GM21447 (cell line): ENCODE results near the gene FIGN.

Experiments used
- ATAC-seq: cut with Tn5 transposase; IDR thresholded peaks from one replicate; pipeline ENCODE4 v1.9.1; 2021; ENCODE audit not compliant: unreplicated experiment

The FIGN gene

GRCh38 chr2:163736433-163737189 is 803 bp upstream of the FIGN start:
- ATAC-seq = no peak

- no peak for ATAC-seq
Observed at GRCh38 chr2:163734881-163735684, 725 bp downstream of the FIGN start.

GRCh38 chr2:163734401-163734800 is 1.4 kb downstream of the FIGN start:
- ATAC-seq = no peak

- no peak for ATAC-seq
Observed at GRCh38 chr2:163733956-163734355, 1.9 kb downstream of the FIGN start.

GRCh38 chr2:163733301-163733938 is 2.4 kb downstream of the FIGN start:
- ATAC-seq = no peak

GRCh38 chr2:163732727-163733126 is 3.1 kb downstream of the FIGN start:
- ATAC-seq = no peak

DNA sequence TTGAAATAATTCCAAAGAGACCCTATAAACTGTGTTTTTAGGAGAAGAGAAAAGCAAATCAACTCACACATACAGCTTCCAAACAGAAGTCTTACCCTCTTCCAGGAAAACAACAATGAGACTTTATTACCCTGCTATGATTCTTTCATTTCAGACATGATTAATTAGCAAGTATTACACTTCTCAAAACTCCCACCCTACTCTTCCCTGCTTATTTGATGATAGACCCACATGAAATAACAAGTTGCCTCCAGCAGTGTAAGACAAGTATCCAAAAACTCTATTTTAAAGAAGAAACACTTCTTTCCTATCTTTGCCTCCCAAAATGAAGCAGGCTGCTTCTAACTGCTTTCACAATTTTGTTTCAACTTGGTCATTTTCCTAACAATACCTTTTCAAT is 4.1 kb downstream of the FIGN start:
- ATAC-seq = no peak

DNA sequence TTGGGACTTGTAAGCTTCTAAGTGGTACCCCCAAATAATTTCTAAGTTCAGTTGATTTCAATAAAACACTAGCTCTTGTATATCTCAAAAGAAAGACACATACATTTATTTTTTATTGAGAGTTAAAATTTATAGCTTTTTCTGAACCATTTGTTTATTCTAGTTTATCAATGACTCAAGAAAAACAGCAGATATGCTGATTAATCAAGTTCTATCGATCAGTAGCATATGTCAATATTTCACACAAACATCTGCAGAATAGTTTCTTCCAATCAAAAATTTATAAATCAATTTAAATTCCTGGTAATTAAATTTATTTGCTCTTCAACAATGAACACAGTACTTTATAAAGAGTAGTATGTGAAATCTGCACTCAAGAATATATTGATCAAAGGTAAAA is 5.3 kb downstream of the FIGN start:
- ATAC-seq = no peak

DNA sequence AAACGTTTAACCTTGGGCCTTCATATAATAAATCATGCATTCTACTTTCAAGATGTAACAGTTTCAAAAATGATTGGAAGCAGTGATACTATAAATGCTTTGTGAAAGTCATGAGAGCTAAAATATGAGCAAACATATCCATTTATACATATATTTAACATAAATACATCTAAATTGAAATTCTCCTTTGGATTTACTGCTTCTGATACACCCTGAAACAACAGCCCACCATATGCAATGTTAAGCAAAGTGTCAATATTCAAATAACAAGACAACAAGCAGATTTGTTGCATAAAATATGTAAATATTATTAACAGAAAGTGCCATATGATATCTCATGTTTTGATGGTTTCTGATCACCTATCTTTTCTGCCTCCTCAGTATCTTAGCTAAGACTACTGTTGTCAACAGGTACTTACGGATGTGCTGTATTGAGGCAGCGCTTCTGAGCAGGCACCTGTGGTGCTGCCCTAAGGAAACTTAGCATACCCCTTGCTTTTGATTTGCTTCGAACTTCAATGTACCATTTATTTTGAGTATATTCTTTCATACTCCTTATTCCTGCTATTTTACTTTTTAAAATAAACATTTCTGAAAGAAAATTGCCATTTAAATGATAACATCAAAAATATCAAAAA is 6.1 kb downstream of the FIGN start:
- no peak for ATAC-seq

GRCh38 chr2:163723881-163724280 is 11.9 kb downstream of the FIGN start:
- no peak for ATAC-seq

DNA sequence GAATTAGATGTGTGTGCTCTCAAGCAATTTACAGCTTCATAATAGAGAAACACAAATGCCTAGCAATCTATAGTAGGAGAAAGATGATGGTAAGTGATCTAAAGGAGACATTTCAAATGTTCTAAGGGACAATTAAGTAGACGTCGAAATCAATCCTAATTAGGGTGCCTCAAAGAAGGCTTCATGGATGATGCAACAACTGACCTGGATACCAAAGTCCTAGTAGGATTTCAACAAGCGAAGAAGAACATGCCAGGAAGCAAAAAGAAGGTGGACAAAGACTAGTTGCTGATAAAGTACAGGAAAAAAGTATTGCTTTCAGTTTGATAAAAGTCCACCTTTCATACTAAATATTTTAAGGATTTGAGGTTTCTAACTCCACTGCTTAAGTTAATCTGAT is 12.5 kb downstream of the FIGN start:
- no peak for ATAC-seq

DNA sequence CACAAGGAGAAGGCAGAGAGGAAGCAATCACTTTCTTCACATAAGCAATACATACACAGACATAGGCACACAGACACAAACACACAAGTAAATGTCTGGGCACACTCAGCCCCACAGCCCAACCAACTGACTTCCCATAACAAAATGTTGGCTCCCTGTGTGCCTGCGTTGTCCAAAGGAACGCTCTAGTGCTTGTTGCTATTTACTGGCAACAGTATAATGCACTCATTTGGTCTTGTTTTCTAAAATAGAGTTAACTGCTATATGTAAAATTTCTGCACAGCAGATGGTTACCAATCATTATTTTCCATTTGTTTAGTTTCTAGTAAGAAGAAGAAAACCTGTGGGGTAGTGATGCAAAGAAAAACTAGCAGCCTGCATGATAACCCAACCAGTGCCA is 16.5 kb downstream of the FIGN start:
- ATAC-seq = no peak

- no peak for ATAC-seq
Observed at GRCh38 chr2:163717993-163718680, 17.7 kb downstream of the FIGN start.

GRCh38 chr2:163717515-163717914 is 18.3 kb downstream of the FIGN start:
- no peak for ATAC-seq

DNA sequence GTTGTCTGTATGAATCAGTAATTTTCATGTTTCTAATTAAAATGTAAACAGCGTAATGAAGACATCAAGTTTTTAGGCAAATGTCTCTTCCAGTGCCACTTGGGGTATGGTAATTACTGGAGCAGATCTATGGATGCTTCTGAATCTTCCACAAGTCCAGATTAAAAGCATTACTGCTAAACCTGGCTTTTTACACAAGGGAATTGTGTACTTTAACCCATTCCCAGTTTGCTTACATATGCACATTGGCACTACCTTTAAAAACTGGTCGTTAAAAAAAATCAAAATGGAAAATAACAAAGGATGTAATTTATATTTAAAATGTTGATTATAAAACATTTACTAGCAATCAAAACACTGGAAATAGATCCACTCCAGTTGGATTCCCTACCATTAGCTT is 19.7 kb downstream of the FIGN start:
- ATAC-seq = no peak

DNA sequence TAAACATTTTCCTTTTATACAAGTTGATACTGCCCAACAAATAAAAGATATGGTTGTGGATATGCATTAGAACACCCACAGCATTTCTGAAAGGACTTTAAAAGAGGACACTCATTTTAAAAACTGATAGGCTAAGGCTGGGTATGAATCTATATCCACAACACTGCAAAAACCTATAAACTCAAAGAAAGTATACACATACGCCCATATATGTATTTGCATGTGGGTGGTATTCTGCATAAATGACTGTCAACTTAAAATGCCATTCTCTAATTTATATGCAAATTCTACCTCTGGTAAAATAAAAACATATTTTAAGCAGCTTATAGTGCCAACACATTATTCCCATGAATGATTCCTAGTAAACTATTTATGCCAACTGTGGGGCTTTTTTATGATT is 20.1 kb downstream of the FIGN start:
- no peak for ATAC-seq

DNA sequence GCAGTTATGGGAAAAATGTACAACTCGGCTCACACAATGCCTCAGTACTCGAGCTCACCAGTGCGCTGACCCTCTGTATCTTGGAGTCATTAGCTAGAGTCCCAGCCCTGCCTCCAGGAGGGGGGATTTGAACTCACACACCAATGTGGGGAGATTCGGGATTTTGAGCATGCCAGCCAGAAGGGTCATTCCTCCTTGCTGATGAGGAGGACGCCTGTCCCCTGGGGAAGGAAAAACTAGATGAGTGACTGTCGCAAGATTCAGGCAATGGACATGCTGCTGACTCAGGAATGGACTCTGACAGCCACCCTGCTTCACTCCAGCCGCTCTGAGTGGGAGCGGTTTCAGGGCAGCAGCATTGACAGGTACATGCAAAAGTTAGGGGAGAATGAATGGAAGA is 20.6 kb downstream of the FIGN start:
- ATAC-seq = no peak

GRCh38 chr2:163713534-163714311 is 22.1 kb downstream of the FIGN start:
- no peak for ATAC-seq

GRCh38 chr2:163711699-163712098 is 24.1 kb downstream of the FIGN start:
- ATAC-seq = no peak

- no peak for ATAC-seq
Observed at GRCh38 chr2:163711258-163711657, 24.6 kb downstream of the FIGN start.
